NCI-H1105 treated with DMSO at 0.1 percent for 48 hours (cell line): ENCODE measurements around the gene KANK2.
"Not testable (repeated sequence)": the region's sequence is repeated elsewhere in the genome, so short reads cannot be mapped to it uniquely, and the experiment has no call there.

Source experiments
- DNase-seq: peaks from one replicate; lab custom pipeline; 2025; lab: John Stamatoyannopoulos, UW

The KANK2 gene

GRCh38 chr19:11140023-11140538 lies 57.3 kb downstream of the KANK2 start:
- not testable (repeated sequence) for DNase-seq

GRCh38 chr19:11138601-11139300 lies 58.6 kb downstream of the KANK2 start:
- DNase-seq: no peak

- peak; percentile 73 for DNase-seq
Observed at GRCh38 chr19:11137542-11138384, 59.6 kb downstream of the KANK2 start.

- DNase-seq: no peak
Observed at GRCh38 chr19:11136400-11137101, 60.8 kb downstream of the KANK2 start.

GRCh38 chr19:11131471-11131870 lies 65.9 kb downstream of the KANK2 start:
- DNase-seq: no peak

- DNase-seq: peak; percentile 62
Observed at GRCh38 chr19:11130824-11131455, 66.4 kb downstream of the KANK2 start.

GRCh38 chr19:11127905-11128304 lies 69.4 kb downstream of the KANK2 start:
- no peak for DNase-seq

- DNase-seq: peak; percentile 71
Observed at GRCh38 chr19:11125994-11126685, 71.2 kb downstream of the KANK2 start.

GRCh38 chr19:11124157-11124556 lies 73.2 kb downstream of the KANK2 start:
- DNase-seq: not testable (repeated sequence)

GRCh38 chr19:11123114-11123513 lies 74.2 kb downstream of the KANK2 start:
- DNase-seq: no peak

- not testable (repeated sequence) for DNase-seq
Observed at GRCh38 chr19:11121963-11122362, 75.4 kb downstream of the KANK2 start.

- DNase-seq: no peak
Observed at GRCh38 chr19:11116507-11116906, 80.8 kb downstream of the KANK2 start.

- DNase-seq: no peak
Observed at GRCh38 chr19:11115895-11116446, 81.4 kb downstream of the KANK2 start.

GRCh38 chr19:11115042-11115441 lies 82.3 kb downstream of the KANK2 start:
- DNase-seq: no peak
